Measurements from ENCODE around the gene NALF2. TPM values are rescaled to one million over a fixed set of nuclear protein-coding genes. Genes with fewer than 3 reads are reported as not detected.

The NALF2 gene
- total RNA-seq, 1 experiment from 2014 or later = 7.4 TPM

DNA sequence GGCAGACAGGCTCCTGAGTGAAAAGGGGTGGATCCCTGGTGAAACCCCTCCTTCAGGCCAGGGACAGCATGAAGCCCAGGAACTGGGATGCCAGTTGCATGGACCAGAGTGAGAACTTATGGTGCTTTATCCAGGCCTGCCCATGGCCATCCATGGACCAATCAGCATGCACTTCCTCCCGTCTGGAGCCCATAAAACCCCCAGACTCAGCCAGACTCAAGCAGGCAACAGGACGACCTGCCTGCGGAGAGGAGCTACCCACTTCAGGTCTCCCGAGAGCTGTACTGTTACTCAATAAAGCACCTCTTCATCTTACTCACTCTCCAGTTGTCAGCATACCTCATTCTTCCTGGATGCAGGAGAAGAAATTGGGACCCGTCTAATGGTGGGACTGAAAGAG is 42.9 kb downstream of the NALF2 start:
- Histone ChIP-seq H3K4me3 (ENCODE audit: insufficient read depth, low read depth, low read length) (no peak overlapping the region), H3K36me3 (replicated peaks; ENCODE audit: control insufficient read depth, insufficient read depth, low read length) (no peaks in the 10 kb centered on the region), H3K27me3 (ENCODE audit: control insufficient read depth, insufficient read depth, low read length) (no peaks in the 10 kb centered on the region)
- DNase-seq = no peak

DNA sequence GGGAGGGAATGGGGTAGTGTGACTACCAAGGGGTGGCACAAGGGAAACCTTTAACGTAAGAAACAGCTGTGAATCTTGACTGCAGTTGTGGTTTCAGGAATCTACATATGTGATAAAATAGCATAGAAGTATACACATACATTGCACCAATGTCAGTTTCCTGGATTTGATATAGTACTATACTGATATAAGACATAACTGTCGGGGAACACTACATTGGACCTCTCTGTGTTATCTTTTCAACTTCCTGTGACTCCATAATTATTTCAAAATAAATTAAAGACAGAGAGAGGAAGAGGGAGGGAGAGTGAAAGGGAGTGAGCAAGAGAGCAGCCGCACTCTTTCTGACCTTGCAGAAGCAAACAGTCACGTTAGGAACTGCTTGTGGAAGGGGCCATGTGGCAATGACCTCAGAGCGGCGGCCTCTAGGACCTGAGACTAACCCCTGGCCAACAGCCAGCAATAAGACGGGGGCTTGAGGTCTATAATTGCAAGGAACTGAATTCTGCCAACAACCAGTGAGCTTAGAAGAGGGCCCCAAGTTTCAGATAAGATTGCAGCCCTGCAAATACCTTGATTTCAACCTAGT is 47.4 kb downstream of the NALF2 start:
- DNase-seq = no peak
- Histone ChIP-seq H3K36me3 (replicated peaks; ENCODE audit: control insufficient read depth, insufficient read depth, low read length) (no peaks in the 10 kb centered on the region), H3K27me3 (ENCODE audit: control insufficient read depth, insufficient read depth, low read length) (no peaks in the 10 kb centered on the region), H3K4me3 (ENCODE audit: insufficient read depth, low read depth, low read length) (no peak overlapping the region)

DNA sequence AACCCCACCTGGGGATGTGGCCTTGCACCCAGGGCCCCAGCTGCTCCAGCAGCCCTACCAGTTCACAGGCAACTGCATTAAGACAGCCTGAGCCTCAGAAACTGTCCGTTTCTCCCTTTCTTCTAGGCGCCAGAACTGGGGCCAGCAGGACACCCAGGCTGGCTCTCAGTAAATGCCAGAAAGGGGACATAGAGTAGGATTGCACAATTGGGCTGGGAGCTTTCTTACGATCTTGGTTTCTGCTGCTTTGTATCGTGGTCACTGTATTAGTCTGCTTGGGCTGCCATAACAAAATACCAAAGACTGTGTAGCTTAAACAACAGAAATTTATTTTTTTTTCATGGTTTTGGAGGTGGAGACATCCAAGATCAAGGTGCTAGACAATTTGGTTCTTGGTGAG is 48.4 kb downstream of the NALF2 start:
- H3K4me3 ChIP-seq (ENCODE audit: insufficient read depth, low read depth, low read length) = no peak overlapping the region
- H3K36me3 ChIP-seq (replicated peaks; ENCODE audit: control insufficient read depth, insufficient read depth, low read length) = no peaks in the 10 kb centered on the region
- no peaks in the 10 kb centered on the region for H3K27me3 ChIP-seq (ENCODE audit: control insufficient read depth, insufficient read depth, low read length)
- no peak for DNase-seq

Other genes with a start within 250 kb of the NALF2 start
- 8.1 and 8.6 TPM in 2 replicates for gene EDA, start 111.8 kb downstream of the NALF2 start, total RNA-seq (2014; rRNA removed; shearing (Covaris generic))